Hindlimb muscle (tissue), 1 donor: ENCODE results near the gene GBP2. TPM values are rescaled to one million over a fixed set of nuclear protein-coding genes. Genes with fewer than 3 reads are reported as not detected.
A peak's percentile ranks its signal among the peaks of the same experiment; 100 is the strongest.
"Not testable (repeated sequence)": the region's sequence is repeated elsewhere in the genome, so short reads cannot be mapped to it uniquely, and the experiment has no call there.

Experiments used
- DNase-seq: peaks from one replicate; pipeline ENCODE4 v3.0.0-alpha.2; 2013
- polyA plus RNA-seq: library from polyadenylated mRNA; unstranded; fragments of 120-200 nt; gene quantifications from one replicate; pipeline ENCODE4 v1.2.1, GENCODE V29; 2013; ENCODE audit not compliant: insufficient read length

Gene GBP2
- polyA plus RNA-seq, 1 donor: 1.3 TPM

DNA sequence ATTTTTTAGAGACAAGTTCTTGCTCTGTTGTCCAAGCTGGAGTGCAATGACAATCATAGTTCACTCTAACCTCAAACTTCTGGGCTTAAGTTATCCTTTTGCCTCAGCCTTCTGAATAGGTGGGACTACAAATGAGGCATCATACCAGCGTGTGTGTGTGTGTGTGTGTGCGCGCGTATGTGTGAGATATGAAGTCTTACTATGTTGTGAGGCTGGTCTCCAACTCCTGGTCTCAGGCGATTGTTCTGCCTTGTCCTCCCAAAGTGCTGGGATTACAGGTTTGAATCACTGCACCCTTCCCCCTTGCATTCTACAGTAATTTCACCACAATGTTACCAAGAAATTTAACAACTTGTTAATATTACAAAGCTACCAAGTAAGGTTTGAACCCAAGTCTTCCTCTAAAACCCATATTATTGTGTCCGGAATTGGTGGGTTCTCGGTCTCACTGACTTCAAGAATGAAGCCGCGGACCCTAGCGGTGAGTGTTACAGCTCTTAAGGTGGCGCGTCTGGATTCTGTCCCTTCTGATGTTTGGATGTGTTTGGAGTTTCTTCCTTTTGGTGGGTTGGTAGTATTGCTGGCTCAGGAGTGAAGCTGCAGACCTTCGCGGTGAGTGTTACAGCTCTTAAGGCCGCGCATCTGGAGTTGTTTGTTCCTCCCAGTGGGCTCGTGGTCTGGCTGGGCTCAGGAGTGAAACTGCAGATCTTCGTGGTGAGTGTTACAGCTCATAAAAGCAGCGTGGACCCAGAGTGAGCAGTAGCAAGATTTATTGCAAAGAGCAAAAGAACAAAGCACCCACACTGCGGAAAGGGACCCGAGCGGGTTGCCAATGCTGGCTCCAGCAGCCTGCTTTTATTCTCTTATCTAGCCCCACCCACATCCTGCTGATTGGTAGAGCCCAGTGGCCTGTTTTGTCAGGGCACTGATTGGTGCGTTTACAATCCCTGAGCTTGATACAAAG lies 970 bp upstream of the GBP2 start:
- DNase-seq: not testable (repeated sequence)

GRCh38 chr1:89125240-89125912 lies 538 bp downstream of the GBP2 start:
- DNase-seq: no peak

DNA sequence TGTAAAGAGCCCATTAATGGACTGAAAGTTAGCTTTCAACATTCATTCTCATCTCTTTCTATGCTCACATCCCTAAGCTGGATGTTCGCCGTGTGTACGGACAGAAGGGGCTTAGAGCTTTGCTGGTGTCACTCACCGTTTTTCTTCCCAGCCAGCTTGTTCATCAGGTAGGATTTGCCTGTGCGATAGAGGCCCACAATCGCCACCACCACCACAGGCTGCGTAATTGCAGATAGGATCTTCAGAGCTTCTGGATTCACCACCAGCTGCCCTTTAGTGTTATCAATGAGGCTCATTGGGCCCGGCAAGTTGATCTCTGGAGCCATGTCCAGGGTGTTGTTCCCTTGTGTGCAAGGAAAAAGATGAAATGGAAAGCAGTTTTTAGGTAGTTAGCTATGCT lies 4.3 kb downstream of the GBP2 start:
- no peak for DNase-seq

GRCh38 chr1:89114662-89115061 lies 11.3 kb downstream of the GBP2 start:
- DNase-seq: no peak

- no peak for DNase-seq
Measured at GRCh38 chr1:89112871-89113613, 12.9 kb downstream of the GBP2 start.

DNA sequence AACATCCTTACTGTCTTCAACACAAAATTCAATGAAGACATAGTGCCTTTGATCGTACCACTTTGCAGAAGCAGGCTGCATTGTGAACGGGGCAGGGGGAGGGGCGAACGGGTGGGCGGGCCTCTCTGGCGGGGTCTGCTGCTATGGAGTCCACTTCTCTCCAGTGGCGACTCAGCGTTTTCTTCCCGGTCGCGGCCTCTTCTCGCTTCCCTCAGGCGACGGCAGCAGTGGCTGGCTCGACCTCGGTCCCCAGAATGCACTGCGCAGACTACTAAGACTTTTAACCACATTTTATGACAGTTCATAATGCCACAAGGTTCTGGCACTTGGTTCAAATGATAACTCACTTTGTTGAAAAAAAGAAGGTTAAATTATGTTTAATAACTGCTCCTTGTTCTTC lies 21.2 kb downstream of the GBP2 start:
- DNase-seq: no peak

DNA sequence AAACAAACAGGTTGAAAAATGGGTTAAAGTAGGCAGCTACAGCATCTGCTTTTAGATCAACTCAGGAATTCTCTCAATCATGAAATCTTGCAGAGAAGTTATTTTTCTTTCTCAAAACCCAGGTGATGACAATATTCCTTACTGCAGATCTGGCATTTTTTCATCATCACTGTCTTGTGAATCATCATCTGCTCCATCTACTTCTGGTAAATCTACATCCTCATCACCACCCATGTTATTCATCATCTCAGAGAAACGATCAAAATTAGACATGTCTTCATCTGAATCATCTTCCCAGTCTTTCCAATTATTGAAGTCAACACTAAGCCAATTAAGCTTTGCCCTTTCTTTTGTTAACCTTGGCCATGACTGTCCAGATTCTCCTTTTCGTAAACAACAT lies 21.8 kb downstream of the GBP2 start:
- DNase-seq: no peak

- no peak for DNase-seq
Measured at GRCh38 chr1:89102021-89102420, 23.9 kb downstream of the GBP2 start.

- DNase-seq: no peak
Measured at GRCh38 chr1:89100412-89100811, 25.5 kb downstream of the GBP2 start.

- DNase-seq: no peak
Measured at GRCh38 chr1:89098857-89099256, 27.1 kb downstream of the GBP2 start.

GRCh38 chr1:89095737-89096136 lies 30.2 kb downstream of the GBP2 start:
- DNase-seq: no peak

DNA sequence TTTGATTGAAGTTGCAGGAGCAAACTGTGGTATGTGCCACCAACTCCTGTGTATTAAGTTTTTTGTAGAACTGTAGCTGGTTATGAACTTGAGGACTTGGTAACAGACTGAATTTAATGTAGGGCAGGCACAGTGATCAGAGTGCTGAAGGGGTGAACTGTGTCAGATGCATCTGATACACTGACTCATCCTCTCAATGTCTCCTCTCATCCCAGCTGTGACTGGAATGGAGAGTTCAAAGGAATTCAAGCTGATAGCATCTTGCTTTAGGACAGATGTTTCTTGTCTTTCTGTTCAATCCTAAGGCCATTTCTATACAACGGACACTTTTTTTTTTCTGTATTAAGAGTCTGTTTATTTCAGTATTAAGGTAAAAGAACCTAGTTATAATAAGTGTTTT lies 36.0 kb downstream of the GBP2 start:
- no peak for DNase-seq

GRCh38 chr1:89088572-89088971 lies 37.3 kb downstream of the GBP2 start:
- no peak for DNase-seq

DNA sequence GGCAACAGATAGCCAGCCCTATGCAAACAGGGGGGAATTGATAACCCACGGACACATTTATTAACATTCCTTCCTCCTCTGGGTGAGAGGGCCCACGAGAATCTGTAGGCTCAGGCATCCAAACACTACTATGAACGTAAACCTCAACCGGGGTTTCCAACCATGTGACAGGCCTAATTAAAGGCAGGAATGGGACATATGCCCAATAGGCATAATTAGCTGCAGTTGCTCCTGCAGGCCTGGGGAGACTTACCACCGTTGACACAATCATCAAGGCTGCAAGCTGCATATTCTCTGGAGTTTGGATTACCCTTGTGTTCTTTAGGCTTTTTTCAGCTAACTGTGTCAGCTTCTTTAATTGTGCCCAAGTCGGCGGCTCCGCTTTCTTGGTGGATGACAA lies 38.7 kb downstream of the GBP2 start:
- no peak for DNase-seq

- DNase-seq: no peak
Measured at GRCh38 chr1:89085781-89086180, 40.1 kb downstream of the GBP2 start.

DNA sequence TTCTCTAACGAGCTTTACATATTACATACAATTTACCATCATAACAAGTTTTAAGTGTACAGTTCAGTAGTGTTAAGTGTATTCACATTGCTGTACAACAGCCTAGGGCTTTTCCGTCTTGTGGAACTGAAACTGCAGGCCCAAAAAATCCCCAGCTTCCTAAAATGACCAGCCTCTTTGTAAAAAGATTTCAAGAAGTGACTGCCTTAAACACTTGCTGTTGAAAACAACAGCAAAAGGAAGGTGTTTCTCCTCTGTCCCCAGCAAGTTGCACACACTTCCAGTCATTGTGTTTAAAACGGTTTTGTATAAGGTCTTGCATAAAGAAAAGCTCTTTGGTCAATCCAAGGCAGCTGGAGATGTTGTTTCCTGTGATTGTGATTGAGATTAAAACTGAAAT lies 44.9 kb downstream of the GBP2 start:
- no peak for DNase-seq

GRCh38 chr1:89080068-89080467 lies 45.8 kb downstream of the GBP2 start:
- not testable (repeated sequence) for DNase-seq

DNA sequence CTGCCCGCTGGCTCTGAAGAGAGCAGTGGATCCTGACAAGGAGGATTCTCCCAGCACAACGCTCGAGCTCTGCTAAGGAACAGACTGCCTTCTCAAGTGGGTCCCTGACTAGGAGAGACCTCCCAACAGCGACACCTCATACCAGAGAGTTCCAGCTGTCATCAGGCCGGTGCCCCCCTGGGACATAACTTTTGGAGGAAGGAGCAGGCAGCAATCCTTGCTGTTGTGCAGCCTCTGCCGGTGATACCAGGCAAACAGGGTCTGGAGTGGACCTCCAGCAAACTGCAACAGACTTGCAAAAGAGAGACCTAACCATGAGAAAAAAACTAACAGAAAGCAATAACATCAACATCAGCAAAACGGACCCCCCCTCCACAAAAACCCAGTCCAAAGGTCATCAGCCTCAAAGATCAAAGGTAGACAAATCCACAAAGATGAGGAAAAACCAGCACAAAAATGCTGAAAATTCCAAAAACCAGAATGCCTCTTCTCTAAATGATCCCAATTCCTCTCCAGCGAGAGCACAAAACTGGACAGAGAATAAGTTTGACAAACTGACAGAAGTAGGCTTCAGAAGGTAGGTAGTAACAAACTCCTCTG lies 53.3 kb downstream of the GBP2 start:
- DNase-seq: not testable (repeated sequence)

- no peak for DNase-seq
Measured at GRCh38 chr1:89070509-89070908, 55.4 kb downstream of the GBP2 start.

- DNase-seq: no peak
Measured at GRCh38 chr1:89069951-89070350, 56.0 kb downstream of the GBP2 start.

DNA sequence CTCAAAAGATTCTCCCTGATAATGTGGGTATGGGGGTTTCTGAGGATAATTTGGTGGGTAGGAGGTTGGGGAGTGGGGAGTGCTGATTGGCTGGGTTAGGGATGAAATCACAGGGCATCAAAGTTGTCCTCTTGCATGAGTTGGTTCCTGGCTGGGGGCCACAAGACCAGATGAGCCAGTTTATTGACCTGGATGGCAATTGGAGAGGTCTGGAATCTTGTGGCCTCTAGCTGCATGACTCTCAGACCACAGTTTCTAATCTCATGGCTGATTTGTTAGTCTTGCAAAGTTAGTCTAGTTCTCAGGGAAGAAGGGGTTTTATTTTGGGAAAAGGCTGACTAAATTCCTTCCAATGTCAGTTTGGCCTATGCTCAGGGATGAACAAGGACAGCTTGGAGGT lies 57.6 kb downstream of the GBP2 start:
- no peak for DNase-seq

GRCh38 chr1:89065079-89065868 lies 60.6 kb downstream of the GBP2 start, which contains the start of gene GBP1:
TSS of gene GBP1 (minus strand) at chr1:89065208. CDS start at chr1:89063234, 1,974 bp downstream.
- DNase-seq: peak; percentile 69
